HepG2 (cell line): Measurements from ENCODE around the gene PTTG1IP2. TPM values are rescaled to one million over a fixed set of nuclear protein-coding genes. Genes with fewer than 3 reads are reported as not detected.
A peak's percentile ranks its signal among the peaks of the same experiment; 100 is the strongest.

Experiments used
- ATAC-seq: fragments of 200-7000 bp; cut with Tn5 transposase; 3 replicates; pipeline ENCODE4 v1.9.1; 2020; ENCODE audit warnings: mild to moderate bottlenecking, moderate library complexity
- BruUV-seq: library from RNA; stranded (reverse); fragments of 400-500 nt; replicated peaks from 2 replicates; lab custom pipeline; 2021; lab: Mats Ljungman, UMichigan
- CTCF ChIA-PET: fragments of 300-600 bp; formaldehyde crosslinking; extraction: SDS; loops from one replicate; lab custom pipeline; 2021; ENCODE audit warnings: low total read pairs, inconsistent platforms, low intra/inter-chr PET ratio; lab: Yijun Ruan, JAX
- POLR2A ChIA-PET: fragments of 350-600 bp; sonication (Branson Sonifier 250); formaldehyde crosslinking; loops from one replicate; lab custom pipeline; 2020; ENCODE audit warnings: antibody characterized with exemption, inconsistent platforms; lab: Yijun Ruan, JAX
- DNase-seq: peaks from one replicate; pipeline ENCODE4 v3.0.0-alpha.2; 2015; ENCODE audit warnings: low spot score
- FAIRE-seq: peaks from 3 replicates; lab custom pipeline; 2011; peaks lifted over from hg19 to GRCh38; lab: Jason Lieb, UNC
- H2AFZ ChIP-seq: one replicate; pipeline ENCODE4 v1.6.1; 2011; ENCODE audit warnings: low read length, inconsistent platforms
- H3K27ac ChIP-seq: fragments of 300-600 bp; 3 replicates; pipeline ENCODE4 v1.8.0; 2011; ENCODE audit warnings: mixed run types, mild to moderate bottlenecking, mixed read lengths, low read length, inconsistent platforms; ENCODE audit not compliant: insufficient read depth; ENCODE audit errors: extremely low read length
- H3K27me3 ChIP-seq, 2 experiments: fragments of 200-600 bp in 1 of 2; 2 replicates in 1 of 2; 3 replicates in 1 of 2; pipeline versions ENCODE4 v1.6.0 to v1.8.0; 2011; ENCODE audit warnings: low read length in 2 of 2, mild to moderate bottlenecking in 2 of 2, moderate library complexity in 2 of 2, inconsistent platforms in 1 of 2; ENCODE audit not compliant: insufficient read depth in 2 of 2, control insufficient read depth in 1 of 2
- H3K36me3 ChIP-seq, 2 experiments: fragments of 200-600 bp in 1 of 2; replicated peaks in 1 of 2; 2 replicates in 1 of 2; 3 replicates in 1 of 2; pipeline versions ENCODE4 v1.5.1 to v1.8.0; 2011; ENCODE audit warnings: low read length in 2 of 2, inconsistent platforms in 1 of 2; ENCODE audit not compliant: insufficient read depth in 2 of 2, control insufficient read depth in 1 of 2
- H3K4me1 ChIP-seq: 2 replicates; pipeline ENCODE4 v1.5.1; 2012; ENCODE audit warnings: low read length, inconsistent platforms; ENCODE audit not compliant: insufficient read depth
- H3K4me2 ChIP-seq: 2 replicates; pipeline ENCODE4 v1.6.0; 2011; ENCODE audit warnings: low read depth, low read length, inconsistent platforms
- H3K4me3 ChIP-seq, 3 experiments: fragments of 200-600 bp in 1 of 3; sonication (generic), shearing (Covaris generic) in 1 of 3; replicated peaks in 1 of 3; 2 replicates each; pipeline ENCODE4 v1.5.1; 2011 to 2016; ENCODE audit warnings: low read length in 3 of 3, inconsistent platforms in 2 of 3, low read depth in 2 of 3, mild to moderate bottlenecking in 2 of 3, control low read depth in 1 of 3, mixed read lengths in 1 of 3; ENCODE audit not compliant: insufficient read depth in 1 of 3
- H3K79me2 ChIP-seq: one replicate; pipeline ENCODE4 v1.6.1; 2011; ENCODE audit warnings: low read length, inconsistent platforms; ENCODE audit not compliant: insufficient read depth
- H3K9ac ChIP-seq: 2 replicates; pipeline ENCODE4 v1.6.0; 2011; ENCODE audit warnings: mild to moderate bottlenecking, low read depth, low read length, inconsistent platforms; ENCODE audit not compliant: insufficient read depth
- H3K9me3 ChIP-seq: 2 replicates; pipeline ENCODE4 v1.5.1; 2012; ENCODE audit warnings: mild to moderate bottlenecking, low read length
- H4K20me1 ChIP-seq: 2 replicates; pipeline ENCODE4 v1.6.0; 2011; ENCODE audit warnings: inconsistent platforms, mild to moderate bottlenecking, low read length, moderate library complexity; ENCODE audit not compliant: insufficient read depth
- CHD2 ChIP-seq: IDR thresholded peaks from 2 replicates; pipeline ENCODE4 v1.6.1; 2011; ENCODE audit warnings: low read depth, low read length, improper control_type of control experiment
- ZEB1 ChIP-seq: IDR thresholded peaks from 2 replicates; pipeline ENCODE4 v1.6.1; 2012; ENCODE audit warnings: mild to moderate bottlenecking, low read depth, inconsistent platforms; ENCODE audit not compliant: insufficient replicate concordance
- ZNF292 ChIP-seq: sonication (generic); formaldehyde crosslinking; IDR thresholded peaks from 2 replicates; pipeline ENCODE4 v1.8.1; 2022; ENCODE audit warnings: mild to moderate bottlenecking, low read depth, missing genetic modification reagents, borderline replicate concordance
- ZNF652 ChIP-seq: IDR thresholded peaks from 2 replicates; pipeline ENCODE4 v1.6.1; 2016; ENCODE audit warnings: low read depth, borderline replicate concordance
- ZNF737 ChIP-seq: sonication (generic); formaldehyde crosslinking; IDR thresholded peaks from 2 replicates; pipeline ENCODE4 v1.5.0; 2020; ENCODE audit warnings: missing genetic modification reagents, mild to moderate bottlenecking, borderline replicate concordance
- ZSCAN9 ChIP-seq: IDR thresholded peaks from 2 replicates; pipeline ENCODE4 v1.6.1; 2016; ENCODE audit warnings: borderline replicate concordance
- WGBS: methylation state at CpG from one replicate; pipeline ENCODE4 v1.1.6; 2017; ENCODE audit warnings: low lambda C conversion rate; 5-methylcytosine and 5-hydroxymethylcytosine counted together
- in situ Hi-C: cut with HindIII; loops from 2 replicates; pipeline ENCODE4 v1.10.0; 2017; ENCODE audit warnings: low pct_unique_long_range_greater_than_20kb; ENCODE audit not compliant: extremely low pct_ligation_motif_present
- intact Hi-C: fragments of 100-400 bp; cut with micrococcal nuclease; formaldehyde crosslinking; loops from one replicate; pipeline ENCODE4 v1.10.0; 2022; ENCODE audit not compliant: unreplicated experiment
- polyA plus RNA-seq, 8 experiments: library from polyadenylated mRNA; depleted of rRNA in 3 of 8; stranded (reverse) in 7 of 8; unstranded in 1 of 8; fragments of >200 nt; fragmentation: Illumina TruSeq in 4 of 8; extraction: Trizol in 4 of 8; gene quantifications; 2 replicates each; pipeline versions ENCODE4 v1.2.1 to v1.2.3, GENCODE V29; 2011 to 2016; ENCODE audit warnings: low read depth in 4 of 8, missing spikeins in 1 of 8, mixed read lengths in 1 of 8; ENCODE audit not compliant: insufficient read depth in 1 of 8
- total RNA-seq, 5 experiments: library from RNA; depleted of rRNA; stranded (reverse); fragments of >200 nt; fragmentation: Illumina TruSeq; extraction: Trizol; gene quantifications; 2 replicates each; pipeline ENCODE4 v1.2.3, GENCODE V29; 2016; ENCODE audit warnings: low read depth in 1 of 5
- TF ChIP-seq, protein P1 (sequence below): sonication (generic); formaldehyde crosslinking; IDR thresholded peaks from 2 replicates; pipeline ENCODE4 v1.5.0; 2020; ENCODE audit warnings: mild to moderate bottlenecking, missing genetic modification reagents, moderate library complexity
- TF ChIP-seq, protein P2 (sequence below): sonication (generic); formaldehyde crosslinking; IDR thresholded peaks from 2 replicates; pipeline ENCODE4 v1.5.0; 2020; ENCODE audit warnings: missing genetic modification reagents

PTTG1IP2 gene
- total and polyA plus RNA-seq, 2 of the 13 experiments (the other 11 are each of a cell fraction or from before 2014, with no cell fraction given) = not detected

DNA sequence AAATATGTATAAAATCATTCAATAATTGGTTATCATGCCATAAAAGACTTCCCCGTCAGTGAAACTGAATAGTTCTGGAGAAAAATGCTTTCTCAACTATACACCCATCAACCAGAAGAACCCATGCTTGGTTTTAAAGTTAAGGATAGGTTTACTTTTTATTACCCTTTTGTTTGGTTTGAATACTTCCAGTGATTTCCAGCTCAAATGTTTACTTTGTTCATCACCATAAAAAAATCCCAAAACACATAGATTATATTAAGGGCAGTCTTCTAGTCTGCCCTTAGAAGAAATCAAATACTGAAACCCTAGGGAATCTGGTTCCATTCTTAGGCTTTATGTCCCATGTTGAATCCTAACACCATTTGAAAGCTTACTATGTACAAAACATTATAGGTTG lies 49.2 kb downstream of the PTTG1IP2 start (continued):
- no peak for TF ChIP-seq ZNF737 (CRISPR knock-in tag)
- TF ChIP-seq ZSCAN9 = no peak
- TF ChIP-seq ZNF292 (CRISPR knock-in tag) = no peak
- no peak for TF ChIP-seq ZNF652 (CRISPR knock-in tag)
- TF ChIP-seq CHD2 = no peak
- TF ChIP-seq ZEB1 = no peak

DNA sequence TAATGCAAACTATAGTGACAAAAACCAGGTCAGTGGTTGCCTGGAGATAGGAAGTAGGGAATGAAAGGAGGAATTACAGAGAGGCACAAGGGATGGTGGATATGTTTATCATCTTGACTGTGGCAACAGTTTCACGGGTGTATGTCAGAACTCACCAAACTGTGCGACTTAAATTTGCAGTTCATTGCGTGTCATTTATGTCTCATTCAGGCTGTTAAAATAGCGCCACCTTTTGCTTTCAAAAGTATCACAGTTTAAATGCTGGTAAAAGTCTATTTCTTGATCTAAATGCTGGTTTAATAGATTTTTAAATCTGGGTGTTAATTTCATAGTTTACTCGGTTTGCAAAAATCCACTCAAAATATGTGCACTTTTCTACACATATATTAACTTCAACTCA lies 51.0 kb downstream of the PTTG1IP2 start:
- no peaks in the 10 kb centered on the region for H3K9me3 ChIP-seq
- no peaks in the 10 kb centered on the region for H3K79me2 ChIP-seq
- no peaks in the 10 kb centered on the region for H3K27me3 ChIP-seq
- no peaks in the 10 kb centered on the region for H3K4me1 ChIP-seq
- BruUV-seq = no TSS peak
- H3K36me3 ChIP-seq = no peaks in the 10 kb centered on the region
- H2AFZ ChIP-seq = no peak overlapping the region
- FAIRE-seq (no peak), DNase-seq (no peak), ATAC-seq (no peak)
- TF ChIP-seq, protein P1, sequence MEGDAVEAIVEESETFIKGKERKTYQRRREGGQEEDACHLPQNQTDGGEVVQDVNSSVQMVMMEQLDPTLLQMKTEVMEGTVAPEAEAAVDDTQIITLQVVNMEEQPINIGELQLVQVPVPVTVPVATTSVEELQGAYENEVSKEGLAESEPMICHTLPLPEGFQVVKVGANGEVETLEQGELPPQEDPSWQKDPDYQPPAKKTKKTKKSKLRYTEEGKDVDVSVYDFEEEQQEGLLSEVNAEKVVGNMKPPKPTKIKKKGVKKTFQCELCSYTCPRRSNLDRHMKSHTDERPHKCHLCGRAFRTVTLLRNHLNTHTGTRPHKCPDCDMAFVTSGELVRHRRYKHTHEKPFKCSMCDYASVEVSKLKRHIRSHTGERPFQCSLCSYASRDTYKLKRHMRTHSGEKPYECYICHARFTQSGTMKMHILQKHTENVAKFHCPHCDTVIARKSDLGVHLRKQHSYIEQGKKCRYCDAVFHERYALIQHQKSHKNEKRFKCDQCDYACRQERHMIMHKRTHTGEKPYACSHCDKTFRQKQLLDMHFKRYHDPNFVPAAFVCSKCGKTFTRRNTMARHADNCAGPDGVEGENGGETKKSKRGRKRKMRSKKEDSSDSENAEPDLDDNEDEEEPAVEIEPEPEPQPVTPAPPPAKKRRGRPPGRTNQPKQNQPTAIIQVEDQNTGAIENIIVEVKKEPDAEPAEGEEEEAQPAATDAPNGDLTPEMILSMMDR = 0 out of 2 replicates have a peak, but pooled peaks have one; percentile 25
- TF ChIP-seq, protein P2, sequence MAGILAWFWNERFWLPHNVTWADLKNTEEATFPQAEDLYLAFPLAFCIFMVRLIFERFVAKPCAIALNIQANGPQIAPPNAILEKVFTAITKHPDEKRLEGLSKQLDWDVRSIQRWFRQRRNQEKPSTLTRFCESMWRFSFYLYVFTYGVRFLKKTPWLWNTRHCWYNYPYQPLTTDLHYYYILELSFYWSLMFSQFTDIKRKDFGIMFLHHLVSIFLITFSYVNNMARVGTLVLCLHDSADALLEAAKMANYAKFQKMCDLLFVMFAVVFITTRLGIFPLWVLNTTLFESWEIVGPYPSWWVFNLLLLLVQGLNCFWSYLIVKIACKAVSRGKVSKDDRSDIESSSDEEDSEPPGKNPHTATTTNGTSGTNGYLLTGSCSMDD (CRISPR knock-in tag) = no peak
- in situ Hi-C loops = no loop called here
- ChIA-PET POLR2A (no interaction called here), CTCF (no interaction called here)
- intact Hi-C loops = no loop called here
- H3K4me3 ChIP-seq = no peak overlapping the region
- 19% methylated on average over 5 of the region's 5 CpGs for WGBS
- H3K4me2 ChIP-seq = no peak overlapping the region
- H3K9ac ChIP-seq = no peak overlapping the region
- H3K27ac ChIP-seq = no peak overlapping the region
- no peaks in the 10 kb centered on the region for H4K20me1 ChIP-seq
